ENCODE results near the gene ODR4. TPM values are rescaled to one million over a fixed set of nuclear protein-coding genes. Genes with fewer than 3 reads are reported as not detected.
"Not testable (repeated sequence)": the region's sequence is repeated elsewhere in the genome, so short reads cannot be mapped to it uniquely, and the experiment has no call there.

Gene ODR4
- polyA plus RNA-seq (ENCODE audit: insufficient read length): 14.4 TPM

GRCh38 chr1:186375152-186375928 lies at the start of gene ODR4, which contains the start of gene TPR:
ODR4 (plus strand) TSS chr1:186375838; CDS start chr1:186379786, 3,948 bp downstream.
TPR (minus strand) TSS chr1:186375253; CDS start chr1:186375028, 225 bp downstream.
- DNase-seq: peak; percentile 100

GRCh38 chr1:186326009-186326408 lies 49.6 kb upstream of the ODR4 start:
- DNase-seq: no peak

GRCh38 chr1:186327331-186327730 lies 48.3 kb upstream of the ODR4 start:
- no peak for DNase-seq

GRCh38 chr1:186330758-186331157 lies 44.9 kb upstream of the ODR4 start:
- DNase-seq: no peak

- DNase-seq: no peak
Measured at GRCh38 chr1:186337554-186337953, 38.1 kb upstream of the ODR4 start.

GRCh38 chr1:186340772-186341171 lies 34.9 kb upstream of the ODR4 start:
- DNase-seq: no peak

- DNase-seq: not testable (repeated sequence)
Measured at GRCh38 chr1:186347837-186348691, 27.6 kb upstream of the ODR4 start.

GRCh38 chr1:186374303-186375151 lies 1.1 kb upstream of the ODR4 start:
- DNase-seq: no peak

DNA sequence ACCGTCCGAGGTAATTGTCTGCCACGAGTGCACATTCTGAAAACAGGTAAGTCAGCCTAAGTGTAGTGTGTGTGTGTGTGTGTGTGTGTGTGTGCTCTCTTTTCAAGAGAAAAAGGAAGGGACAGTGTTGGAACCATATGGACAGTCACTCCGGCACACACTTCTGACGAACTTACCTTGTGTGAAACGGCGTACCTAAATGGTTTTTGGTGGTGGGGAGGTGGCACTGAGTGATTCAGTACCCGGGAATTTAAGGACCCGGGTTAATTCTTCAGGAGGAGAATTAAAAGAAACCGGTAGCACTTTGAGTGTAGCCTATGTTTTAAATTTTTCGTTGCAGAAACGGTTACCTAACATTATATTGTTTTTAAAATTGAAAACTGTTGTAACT lies 286 bp downstream of the ODR4 start:
- no peak for DNase-seq

GRCh38 chr1:186386725-186387383 lies 11.2 kb downstream of the ODR4 start:
- no peak for DNase-seq

- no peak for DNase-seq
Measured at GRCh38 chr1:186390925-186391324, 15.3 kb downstream of the ODR4 start.

- no peak for DNase-seq
Measured at GRCh38 chr1:186391841-186392240, 16.2 kb downstream of the ODR4 start.

DNA sequence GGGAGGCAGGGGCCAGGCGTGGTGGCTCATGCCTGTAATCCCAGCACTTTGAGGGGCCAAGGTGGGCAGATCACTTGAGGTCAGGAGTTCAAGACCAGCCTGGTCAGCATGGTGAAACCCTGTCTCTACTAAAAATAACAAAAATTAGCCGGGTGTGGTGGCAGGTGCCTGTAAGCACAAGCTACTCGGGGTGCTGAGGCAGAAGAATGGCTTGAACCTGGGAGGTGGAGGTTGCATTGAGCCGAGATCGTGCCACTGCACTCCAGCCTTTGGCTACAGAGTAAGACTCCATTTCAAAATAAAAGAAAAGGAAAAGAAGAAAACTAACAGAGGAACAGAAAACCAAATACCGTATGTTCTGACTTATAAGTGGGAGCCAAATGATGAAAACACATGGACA lies 17.1 kb downstream of the ODR4 start:
- not testable (repeated sequence) for DNase-seq

GRCh38 chr1:186401446-186401845 lies 25.8 kb downstream of the ODR4 start:
- DNase-seq: not testable (repeated sequence)

DNA sequence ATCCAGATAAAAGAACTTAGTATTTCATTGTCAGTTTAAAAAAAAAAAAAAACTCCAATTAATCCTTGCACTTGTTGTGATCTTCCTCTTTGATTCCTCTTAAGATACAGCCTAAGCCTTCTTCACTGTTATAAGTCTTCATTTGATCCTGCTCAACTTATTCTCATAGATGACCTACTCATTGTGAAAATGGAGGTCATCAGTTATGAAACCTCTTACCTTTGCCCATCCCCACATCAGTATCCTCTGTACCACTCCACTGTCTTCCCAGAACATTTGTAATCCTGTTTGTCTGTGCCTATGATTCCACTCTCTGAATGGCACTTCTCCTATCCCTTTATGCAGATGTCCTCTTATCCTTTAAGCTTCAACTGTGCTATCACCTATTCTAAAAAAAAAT lies 28.0 kb downstream of the ODR4 start:
- DNase-seq: no peak

- DNase-seq: peak; percentile 8
Measured at GRCh38 chr1:186404454-186405051, 28.9 kb downstream of the ODR4 start.

DNA sequence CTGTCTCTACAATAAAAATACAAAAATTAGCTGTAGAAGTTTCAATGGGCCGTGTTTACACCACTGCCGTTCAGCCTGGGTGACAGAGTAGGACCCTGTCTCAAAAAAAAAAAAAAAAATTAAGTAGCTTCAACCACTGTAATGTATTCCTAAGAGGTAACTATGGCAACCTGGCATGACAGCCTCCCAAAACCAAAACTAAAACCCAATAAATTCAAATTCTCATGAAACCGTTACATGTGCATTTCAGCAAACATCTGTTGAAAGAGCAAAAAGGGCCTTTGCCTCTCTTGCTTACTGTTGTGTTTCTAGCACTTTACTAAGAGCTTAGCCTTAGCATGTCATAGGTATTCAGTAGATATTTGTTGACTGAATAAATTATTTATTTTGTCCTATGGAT lies 33.5 kb downstream of the ODR4 start:
- DNase-seq: no peak

GRCh38 chr1:186413319-186413718 lies 37.7 kb downstream of the ODR4 start:
- DNase-seq: no peak

GRCh38 chr1:186418503-186418902 lies 42.9 kb downstream of the ODR4 start:
- no peak for DNase-seq

DNA sequence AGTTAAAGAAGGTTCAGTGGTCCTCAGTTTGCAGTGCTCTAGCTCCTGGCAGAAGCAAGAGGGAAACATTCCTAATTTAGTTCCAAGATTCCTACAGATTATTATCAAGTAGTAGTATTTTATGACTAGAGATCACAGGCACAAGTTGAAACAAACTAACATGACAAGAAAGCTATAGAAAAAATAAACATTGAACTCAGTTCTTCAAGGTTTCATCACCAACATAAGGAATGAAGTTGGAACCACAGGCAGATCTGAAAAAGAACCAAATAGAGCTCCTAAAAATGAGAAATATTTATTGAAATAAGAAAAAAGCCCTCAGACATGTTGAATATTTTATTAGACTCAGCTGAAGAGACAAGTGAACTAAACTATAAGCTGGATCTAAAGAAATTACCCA lies 44.7 kb downstream of the ODR4 start:
- no peak for DNase-seq

DNA sequence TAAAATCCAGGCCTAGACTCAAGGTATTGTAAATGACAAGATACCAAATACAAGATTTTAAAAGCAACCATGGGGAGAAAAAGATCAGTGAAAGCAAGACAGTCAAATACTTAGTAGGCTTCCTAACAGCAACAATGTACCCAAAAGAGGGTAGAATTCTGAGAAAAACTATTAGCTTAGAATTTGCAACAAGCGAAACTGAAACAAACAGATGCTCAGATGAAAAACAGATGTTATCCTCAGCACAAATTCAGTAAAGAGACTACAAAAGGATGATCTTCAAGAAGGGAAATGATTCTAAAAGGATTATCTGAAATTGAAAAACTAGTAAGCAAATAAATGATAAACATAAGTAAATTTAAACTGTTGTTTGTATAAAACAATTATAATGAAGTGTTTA lies 45.3 kb downstream of the ODR4 start:
- DNase-seq: peak; percentile 8

- no peak for DNase-seq
Measured at GRCh38 chr1:186421446-186421845, 45.8 kb downstream of the ODR4 start.

Data from hindlimb muscle (tissue), 1 donor.